ENCODE data around the gene LDB3.
"Not testable (repeated sequence)": the region's sequence is repeated elsewhere in the genome, so short reads cannot be mapped to it uniquely, and the experiment has no call there.

The LDB3 gene

DNA sequence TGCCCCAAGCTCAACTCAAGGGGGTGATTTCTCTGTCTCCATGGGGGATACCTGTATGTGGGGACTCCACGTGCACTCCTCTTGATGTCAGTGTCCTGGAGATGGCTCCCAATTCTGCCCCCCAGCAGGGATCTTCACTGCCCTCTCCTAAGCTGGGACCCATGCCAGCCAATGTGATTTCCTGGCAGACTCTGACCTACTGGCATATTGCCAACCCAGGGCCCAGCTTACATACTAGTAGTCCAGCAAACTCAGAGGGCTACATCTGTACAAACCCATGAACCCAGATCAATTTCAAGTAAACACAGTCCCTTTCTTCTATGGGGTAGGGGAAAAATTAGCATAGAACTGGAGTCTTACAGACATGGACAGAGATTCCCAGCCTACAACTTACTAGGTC lies 61.9 kb downstream of the LDB3 start:
- no peak for DNase-seq (ENCODE audit: low read depth in 2 of 2)

- no peak for DNase-seq (ENCODE audit: low read depth in 2 of 2)
These were observed 64.5 kb downstream of the LDB3 start for GRCh38 chr10:86732771-86733170.

GRCh38 chr10:86733260-86733671 lies 65.0 kb downstream of the LDB3 start:
- DNase-seq (ENCODE audit: low read depth in 2 of 2) = no peak

DNA sequence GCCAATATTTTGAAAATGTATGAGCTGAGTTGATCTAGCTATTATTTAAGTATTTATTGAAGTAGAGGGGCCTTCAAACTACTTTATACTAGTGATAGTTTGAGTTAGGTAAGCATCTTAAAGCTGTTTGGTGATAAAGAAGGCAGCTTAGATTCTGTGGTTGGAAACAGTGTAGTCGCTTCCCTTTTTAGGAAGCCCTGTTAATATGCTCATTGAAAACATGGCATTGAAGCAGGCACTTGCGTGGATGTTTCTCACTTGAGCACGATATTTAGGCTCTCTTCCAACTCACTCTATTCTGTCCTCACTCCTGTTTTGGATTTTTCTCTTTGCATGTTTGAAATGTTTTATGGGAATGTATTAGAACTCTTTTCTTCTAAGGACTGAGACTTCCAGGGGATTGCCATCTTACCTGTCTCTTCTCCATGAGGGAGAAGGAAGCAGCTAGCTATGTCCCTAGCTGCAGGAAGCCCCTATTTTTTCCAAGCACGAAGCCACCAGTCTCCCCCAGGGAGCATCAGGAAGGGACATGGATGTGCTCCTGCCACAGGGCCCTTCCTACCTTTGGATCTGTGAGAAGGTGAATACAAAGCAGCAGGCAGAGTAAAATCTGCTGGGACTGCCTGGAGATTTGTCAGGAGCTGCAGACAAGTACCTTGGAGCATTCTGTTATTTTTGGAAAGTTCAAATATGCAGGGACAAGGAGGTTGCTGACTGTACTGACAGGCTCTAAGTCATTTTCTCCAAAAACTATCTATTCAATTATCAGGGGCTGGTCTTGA lies 66.1 kb downstream of the LDB3 start:
- DNase-seq (ENCODE audit: low read depth in 2 of 2) = no peak

- DNase-seq (ENCODE audit: low read depth in 2 of 2) = not testable (repeated sequence)
These were observed 67.0 kb downstream of the LDB3 start for GRCh38 chr10:86735278-86735677.

- DNase-seq (ENCODE audit: low read depth in 2 of 2) = no peak
These were observed 73.9 kb downstream of the LDB3 start for GRCh38 chr10:86742230-86742629.

GRCh38 chr10:86744067-86744725 lies 75.9 kb downstream of the LDB3 start:
- DNase-seq (ENCODE audit: low read depth in 2 of 2) = no peak

DNA sequence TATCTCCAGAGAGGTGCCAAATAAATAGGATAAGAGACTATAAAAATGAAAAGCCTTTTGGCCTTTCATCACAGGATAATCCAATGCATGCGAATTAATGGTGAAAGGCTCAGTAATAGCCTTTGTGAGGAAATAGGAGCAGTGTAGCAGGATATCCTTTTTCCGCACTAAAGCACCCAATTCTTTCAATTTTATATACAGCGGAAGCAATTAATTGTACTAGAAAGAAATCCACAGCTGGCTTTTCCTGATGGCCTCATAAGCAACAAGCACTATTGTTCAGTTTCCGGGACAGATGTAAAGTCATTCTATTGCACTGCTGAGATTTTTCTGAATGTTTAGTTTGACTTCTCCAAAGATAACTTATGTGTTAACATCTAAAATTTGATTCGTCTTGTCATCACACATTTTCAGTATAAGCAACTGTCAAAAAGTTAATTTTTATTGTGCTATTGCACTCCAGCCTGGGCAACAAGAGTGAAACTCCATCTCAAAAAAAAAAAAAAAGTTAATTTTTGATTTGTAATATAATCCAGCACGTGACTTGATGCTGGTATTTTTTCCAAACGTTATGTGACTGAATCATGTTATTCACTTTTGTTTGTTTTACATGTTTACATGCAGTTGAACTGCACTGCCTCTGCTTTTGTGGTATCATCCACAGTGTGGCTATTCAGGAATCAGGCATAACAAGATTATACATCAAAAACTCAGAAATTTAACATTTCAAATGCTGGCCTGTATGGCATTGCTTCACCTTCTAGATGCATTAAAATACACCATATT lies 79.7 kb downstream of the LDB3 start:
- DNase-seq (ENCODE audit: low read depth in 2 of 2) = no peak

DNA sequence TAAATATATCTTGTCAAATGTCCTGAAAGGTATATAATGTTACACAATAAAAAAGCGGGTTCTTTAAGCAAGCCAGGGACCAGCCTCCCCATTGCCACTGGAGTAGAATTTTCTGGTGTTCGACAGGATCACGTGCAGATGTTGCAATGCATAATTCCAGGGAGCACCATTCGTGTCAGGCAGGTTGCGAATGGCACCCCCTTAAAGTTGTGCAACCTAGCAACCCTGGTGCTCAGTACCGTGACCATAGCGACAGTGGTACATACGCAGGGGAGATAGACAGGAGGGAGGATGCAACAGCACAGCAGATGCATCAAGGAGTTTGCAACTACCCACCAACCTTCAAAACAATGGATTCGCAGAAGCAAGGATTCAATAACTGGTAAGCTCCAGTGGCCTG lies 81.5 kb downstream of the LDB3 start:
- DNase-seq (ENCODE audit: low read depth in 2 of 2) = no peak

DNA sequence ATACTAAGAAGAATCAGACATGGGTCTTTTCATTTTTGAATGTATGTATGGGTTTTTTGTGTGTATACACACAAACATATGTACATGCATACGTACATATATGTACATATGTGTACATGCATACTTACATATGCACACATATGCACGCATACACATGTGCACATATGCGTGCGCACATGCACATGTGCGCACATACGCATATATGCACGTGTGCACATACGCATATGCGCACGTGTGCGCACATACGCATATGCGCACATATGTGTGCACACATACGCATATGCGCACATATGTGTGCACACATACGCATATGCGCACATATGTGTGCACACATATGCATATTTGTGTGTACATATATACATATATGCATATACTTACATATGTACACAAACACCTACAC lies 83.2 kb downstream of the LDB3 start:
- no peak for DNase-seq (ENCODE audit: low read depth in 2 of 2)

GRCh38 chr10:86752311-86752710 lies 84.0 kb downstream of the LDB3 start:
- DNase-seq (ENCODE audit: low read depth in 2 of 2) = no peak

GRCh38 chr10:86753051-86753450 lies 84.7 kb downstream of the LDB3 start:
- no peak for DNase-seq (ENCODE audit: low read depth in 2 of 2)

- no peak for DNase-seq (ENCODE audit: low read depth in 2 of 2)
These were observed 85.5 kb downstream of the LDB3 start for GRCh38 chr10:86753638-86754434.

DNA sequence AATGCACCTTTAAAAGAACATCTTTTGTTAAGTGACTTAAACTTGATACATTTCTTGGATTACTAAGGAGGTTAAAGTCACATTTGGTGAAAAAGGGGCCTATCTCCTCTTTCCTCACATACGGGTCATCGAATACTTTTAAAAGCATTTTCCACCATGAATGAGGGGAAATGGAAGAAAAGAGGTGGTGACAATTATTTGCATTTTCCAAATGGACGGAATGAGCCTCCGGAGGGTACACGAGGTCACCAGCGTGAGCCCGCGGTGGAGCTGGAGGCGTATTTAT lies 87.1 kb downstream of the LDB3 start:
- DNase-seq (ENCODE audit: low read depth in 2 of 2) = no peak

DNA sequence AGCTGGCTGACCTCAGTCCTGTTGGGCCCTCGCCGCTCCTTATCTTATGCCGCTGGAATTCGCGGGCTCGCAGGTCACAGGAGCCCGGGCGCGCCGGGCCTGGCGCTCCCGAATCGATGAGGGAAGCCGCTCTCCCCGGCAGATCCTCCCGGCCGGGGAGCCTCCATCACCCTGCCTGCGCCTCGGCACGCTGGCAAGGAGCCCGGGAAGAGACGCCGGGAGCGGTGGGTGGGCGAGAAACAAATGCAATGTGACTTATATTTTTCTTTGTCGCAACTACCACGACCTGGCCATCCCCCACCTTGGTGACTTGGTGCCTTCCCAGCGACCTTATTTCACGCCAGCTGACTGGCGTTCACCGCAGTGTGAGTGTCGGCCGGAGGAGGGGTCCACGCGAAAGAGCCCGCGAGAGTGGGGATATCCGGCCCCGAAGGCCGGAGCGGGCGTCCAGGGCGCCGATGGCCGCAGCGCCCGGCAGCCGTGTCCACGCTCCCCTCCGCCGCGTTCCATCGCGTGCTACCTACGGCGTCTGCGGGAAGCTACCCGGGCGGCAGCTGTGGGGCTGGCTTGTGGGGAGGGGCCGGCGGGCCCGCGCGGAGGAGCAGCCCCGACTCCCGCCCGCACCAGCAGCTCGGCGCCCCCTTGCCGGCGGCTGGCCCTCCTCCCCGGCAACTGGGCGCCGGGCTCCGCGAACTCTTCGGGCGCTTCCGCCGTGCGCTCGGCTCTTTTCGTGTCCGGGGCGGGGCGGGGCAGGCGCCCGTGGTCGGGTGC lies 87.6 kb downstream of the LDB3 start:
- peak; percentile 63 to 75 for DNase-seq (ENCODE audit: low read depth in 2 of 2)

- no peak for DNase-seq (ENCODE audit: low read depth in 2 of 2)
These were observed 88.3 kb downstream of the LDB3 start, which contains the start of gene BMPR1A for GRCh38 chr10:86756511-86757112. BMPR1A (plus strand) TSS chr10:86756619; CDS start chr10:86876019, 119,400 bp downstream.

- no peak for DNase-seq (ENCODE audit: low read depth in 2 of 2)
These were observed 89.0 kb downstream of the LDB3 start for GRCh38 chr10:86757113-86757972.

GRCh38 chr10:86758189-86759072 lies 90.1 kb downstream of the LDB3 start:
- DNase-seq (ENCODE audit: low read depth in 2 of 2) = no peak

Data from stimulated activated CD8-positive, alpha-beta memory T cell treated with anti-CD3 and anti-CD28 coated beads, Interleukin-2, amount 100 ng/mL, for 1 hour (primary cell).